ENCODE results near the gene RYR2.
A peak's percentile ranks its signal among the peaks of the same experiment; 100 is the strongest.

The RYR2 gene

GRCh38 chr1:237471956-237472355, 430.0 kb downstream of the RYR2 start:
- Histone ChIP-seq H3K79me2 (ENCODE audit: low read length) (no peaks in the 10 kb centered on the region), H3K27me3 (ENCODE audit: low read depth, low read length) (peaks cover 32% of the 10 kb centered on the region), H3K4me3 (ENCODE audit: low read length) (no peak overlapping the region), H2AFZ (ENCODE audit: low read depth, low read length) (no peak overlapping the region), H4K20me1 (ENCODE audit: insufficient read depth, low read length) (no peaks in the 10 kb centered on the region), H3K4me2 (ENCODE audit: low read length) (no peak overlapping the region), H3K36me3 (replicated peaks; ENCODE audit: low read depth, low read length) (no peaks in the 10 kb centered on the region), H3K9ac (ENCODE audit: low read length) (no peak overlapping the region), H3K27ac (ENCODE audit: low read length) (no peak overlapping the region), H3K9me3 (ENCODE audit: insufficient read depth, low read length) (no peaks in the 10 kb centered on the region), H3K4me1 (ENCODE audit: low read length) (no peaks in the 10 kb centered on the region)
- TF ChIP-seq CTCF (IDR thresholded peaks at IDR 0.05; ENCODE audit: low read depth, low read length) (no peak), EZH2phosphoT487 (IDR thresholded peaks at IDR 0.05; ENCODE audit: low read depth) (no peak)

DNA sequence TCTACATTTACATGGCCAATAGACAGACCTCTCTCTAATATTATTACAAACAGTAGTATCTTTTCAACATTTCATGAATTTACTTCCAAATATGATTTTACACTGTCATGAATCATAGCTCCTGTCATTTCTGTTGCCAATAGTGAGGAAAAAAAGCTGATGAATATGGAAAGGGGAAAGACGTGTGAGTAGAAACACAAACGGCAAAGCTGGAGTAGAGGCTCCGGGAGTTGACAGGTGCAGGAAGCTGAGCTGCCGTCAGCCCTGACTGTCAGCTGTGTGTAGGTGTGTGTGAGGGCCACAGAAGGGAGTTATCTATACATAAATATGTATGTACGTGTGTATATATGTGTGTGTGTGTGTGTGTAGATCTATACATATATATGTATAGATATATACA, 431.9 kb downstream of the RYR2 start:
- Histone ChIP-seq H2AFZ (ENCODE audit: low read depth, low read length) (no peak overlapping the region), H3K9ac (ENCODE audit: low read length) (no peak overlapping the region), H3K79me2 (ENCODE audit: low read length) (no peaks in the 10 kb centered on the region), H3K9me3 (ENCODE audit: insufficient read depth, low read length) (no peaks in the 10 kb centered on the region), H4K20me1 (ENCODE audit: insufficient read depth, low read length) (no peaks in the 10 kb centered on the region), H3K27me3 (ENCODE audit: low read depth, low read length) (peaks cover 25% of the 10 kb centered on the region; the same call in 1 of the 2 replicates), H3K4me2 (ENCODE audit: low read length) (no peak overlapping the region), H3K27ac (ENCODE audit: low read length) (no peak overlapping the region), H3K4me1 (ENCODE audit: low read length) (no peaks in the 10 kb centered on the region), H3K36me3 (replicated peaks; ENCODE audit: low read depth, low read length) (no peaks in the 10 kb centered on the region), H3K4me3 (ENCODE audit: low read length) (no peak overlapping the region)
- no peak for TF ChIP-seq EZH2phosphoT487 (IDR thresholded peaks at IDR 0.05; ENCODE audit: low read depth)
- no peak for TF ChIP-seq CTCF (IDR thresholded peaks at IDR 0.05; ENCODE audit: low read depth, low read length)

DNA sequence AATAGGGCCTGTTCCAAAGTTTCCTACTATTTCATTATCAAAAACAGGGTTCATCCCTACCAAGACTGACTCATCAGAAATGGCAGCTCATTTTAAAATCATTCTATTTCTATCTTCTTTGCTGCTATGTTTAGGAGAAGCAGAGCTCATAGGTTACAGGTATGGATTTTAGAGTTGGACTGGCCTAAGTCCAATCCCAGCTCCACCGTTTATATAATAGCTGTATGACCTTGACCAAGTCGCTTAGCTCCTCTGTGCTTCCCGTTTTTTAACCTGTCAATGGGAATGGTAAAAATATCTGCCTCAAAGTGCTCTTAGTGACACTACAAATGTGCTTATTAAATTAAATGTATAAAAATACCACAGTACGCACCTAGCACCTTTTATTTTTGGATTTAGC, 436.1 kb downstream of the RYR2 start:
- H2AFZ ChIP-seq (ENCODE audit: low read depth, low read length) = no peak overlapping the region
- H3K79me2 ChIP-seq (ENCODE audit: low read length) = no peaks in the 10 kb centered on the region
- H3K4me2 ChIP-seq (ENCODE audit: low read length) = no peak overlapping the region
- no peak overlapping the region for H3K4me3 ChIP-seq (ENCODE audit: low read length)
- no peak overlapping the region for H3K9ac ChIP-seq (ENCODE audit: low read length)
- H3K4me1 ChIP-seq (ENCODE audit: low read length) = no peaks in the 10 kb centered on the region
- H3K27ac ChIP-seq (ENCODE audit: low read length) = no peak overlapping the region
- TF ChIP-seq CTCF (IDR thresholded peaks at IDR 0.05; ENCODE audit: low read depth, low read length) = no peak
- no peak for TF ChIP-seq EZH2phosphoT487 (IDR thresholded peaks at IDR 0.05; ENCODE audit: low read depth)
- no peaks in the 10 kb centered on the region for H3K36me3 ChIP-seq (replicated peaks; ENCODE audit: low read depth, low read length)
- peaks cover 23% of the 10 kb centered on the region; the same call in 1 of the 2 replicates for H3K27me3 ChIP-seq (ENCODE audit: low read depth, low read length)
- no peaks in the 10 kb centered on the region; the same call in 1 of the 2 replicates for H3K9me3 ChIP-seq (ENCODE audit: insufficient read depth, low read length)
- H4K20me1 ChIP-seq (ENCODE audit: insufficient read depth, low read length) = no peaks in the 10 kb centered on the region

DNA sequence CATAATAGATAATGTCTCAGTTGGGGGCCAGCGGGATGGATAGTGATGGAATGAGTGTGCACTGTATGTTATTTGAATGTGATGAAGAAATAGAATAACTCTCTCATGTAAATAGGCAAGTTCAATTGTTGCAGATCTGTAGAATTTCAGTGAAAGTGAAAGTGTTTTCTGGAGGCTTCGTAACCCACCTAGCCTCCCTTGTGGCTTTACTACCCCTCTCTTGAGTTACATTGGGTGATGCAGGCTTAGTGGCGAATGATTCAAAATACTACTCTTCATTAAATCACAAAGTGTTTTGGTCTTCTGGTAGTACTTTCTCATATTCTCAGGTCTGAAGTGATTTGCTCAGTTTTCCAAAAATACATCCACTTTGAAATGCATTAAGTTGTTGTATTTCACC, 436.9 kb downstream of the RYR2 start:
- TF ChIP-seq CTCF (IDR thresholded peaks at IDR 0.05; ENCODE audit: low read depth, low read length) = no peak
- TF ChIP-seq EZH2phosphoT487 (IDR thresholded peaks at IDR 0.05; ENCODE audit: low read depth) = no peak
- no peak overlapping the region for H3K9ac ChIP-seq (ENCODE audit: low read length)
- H3K27ac ChIP-seq (ENCODE audit: low read length) = no peak overlapping the region
- H2AFZ ChIP-seq (ENCODE audit: low read depth, low read length) = no peak overlapping the region
- H3K4me3 ChIP-seq (ENCODE audit: low read length) = no peak overlapping the region
- H3K4me2 ChIP-seq (ENCODE audit: low read length) = peak overlapping the region; percentile 17; the same call in 1 of the 2 replicates
- H3K27me3 ChIP-seq (ENCODE audit: low read depth, low read length) = peaks cover 23% of the 10 kb centered on the region; the same call in 1 of the 2 replicates
- no peaks in the 10 kb centered on the region for H3K36me3 ChIP-seq (replicated peaks; ENCODE audit: low read depth, low read length)
- H3K4me1 ChIP-seq (ENCODE audit: low read length) = no peaks in the 10 kb centered on the region
- no peaks in the 10 kb centered on the region; the same call in 1 of the 2 replicates for H3K9me3 ChIP-seq (ENCODE audit: insufficient read depth, low read length)
- H3K79me2 ChIP-seq (ENCODE audit: low read length) = no peaks in the 10 kb centered on the region
- H4K20me1 ChIP-seq (ENCODE audit: insufficient read depth, low read length) = no peaks in the 10 kb centered on the region

Measured in OCI-LY3 (cell line).